ENCODE measurements around the gene MUSK. TPM values are rescaled to one million over a fixed set of nuclear protein-coding genes. Genes with fewer than 3 reads are reported as not detected.

MUSK gene
- total and polyA plus RNA-seq, 2 donors (not counting 1 experiment from before 2014, with no cell fraction given), result not detected

Small RNAs within 50 kb of the gene (small RNA-seq; reads per million reads assigned to genes)
- gene AL513328.1 (ENCODE audit: insufficient read length, low read depth, low replicate concordance), result not detected

Other genes starting within 250 kb of the MUSK start
- gene SVEP1, start 89.0 kb upstream of the MUSK start, total RNA-seq, result not detected in 2 replicates
- gene SVEP1, start 89.0 kb upstream of the MUSK start, polyA plus RNA-seq, result not detected in 2 replicates